OCI-LY1 (cell line): ENCODE data around the gene ANKFN1.

Source experiments
- EZH2 ChIP-seq: fragments of 200-600 bp; sonication (generic), shearing (Covaris generic); IDR thresholded peaks from 2 replicates; pipeline ENCODE4 v1.8.0; 2017; ENCODE audit warnings: borderline replicate concordance, mixed run types, mild to moderate bottlenecking, antibody characterized with exemption, low read length, moderate library complexity, mixed read lengths
- TF ChIP-seq, protein P1 (sequence below): fragments of 200-600 bp; sonication (generic), shearing (Covaris generic); IDR thresholded peaks from 2 replicates; pipeline ENCODE4 v1.5.1; 2017; ENCODE audit warnings: mild to moderate bottlenecking, antibody characterized with exemption, low read length, moderate library complexity, mixed read lengths

DNA sequence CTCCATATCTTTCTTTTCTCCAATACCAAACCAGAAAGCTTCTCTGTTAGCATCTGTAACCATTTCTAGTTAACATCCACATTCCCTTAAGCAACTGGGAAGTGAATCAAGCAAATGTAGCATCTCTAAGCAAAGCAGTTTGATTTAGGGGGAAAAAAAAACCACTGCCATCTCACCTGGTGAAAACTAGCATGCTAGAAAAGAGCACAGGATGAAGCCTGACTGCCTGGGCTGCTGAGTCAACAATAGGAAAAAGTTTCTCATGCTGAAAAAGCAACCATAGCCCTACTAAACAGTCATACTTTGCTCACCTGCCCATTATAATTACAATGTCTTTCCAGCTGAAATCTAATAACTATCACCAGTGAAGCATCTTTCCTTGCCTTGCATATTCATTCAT, 139.3 kb downstream of the ANKFN1 start:
- TF ChIP-seq, protein P1, sequence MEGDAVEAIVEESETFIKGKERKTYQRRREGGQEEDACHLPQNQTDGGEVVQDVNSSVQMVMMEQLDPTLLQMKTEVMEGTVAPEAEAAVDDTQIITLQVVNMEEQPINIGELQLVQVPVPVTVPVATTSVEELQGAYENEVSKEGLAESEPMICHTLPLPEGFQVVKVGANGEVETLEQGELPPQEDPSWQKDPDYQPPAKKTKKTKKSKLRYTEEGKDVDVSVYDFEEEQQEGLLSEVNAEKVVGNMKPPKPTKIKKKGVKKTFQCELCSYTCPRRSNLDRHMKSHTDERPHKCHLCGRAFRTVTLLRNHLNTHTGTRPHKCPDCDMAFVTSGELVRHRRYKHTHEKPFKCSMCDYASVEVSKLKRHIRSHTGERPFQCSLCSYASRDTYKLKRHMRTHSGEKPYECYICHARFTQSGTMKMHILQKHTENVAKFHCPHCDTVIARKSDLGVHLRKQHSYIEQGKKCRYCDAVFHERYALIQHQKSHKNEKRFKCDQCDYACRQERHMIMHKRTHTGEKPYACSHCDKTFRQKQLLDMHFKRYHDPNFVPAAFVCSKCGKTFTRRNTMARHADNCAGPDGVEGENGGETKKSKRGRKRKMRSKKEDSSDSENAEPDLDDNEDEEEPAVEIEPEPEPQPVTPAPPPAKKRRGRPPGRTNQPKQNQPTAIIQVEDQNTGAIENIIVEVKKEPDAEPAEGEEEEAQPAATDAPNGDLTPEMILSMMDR, result no peak
- TF ChIP-seq EZH2, result no peak
